ENCODE results near the gene OSBPL2.

OSBPL2 gene

GRCh38 chr20:62220666-62221568 is 17.4 kb upstream of the OSBPL2 start (continued):
- peak; percentile 10; the same call in 1 of the 2 replicates for TF ChIP-seq REST (tag by site-specific recombination; IDR thresholded peaks at IDR 0.05)
- no peak for TF ChIP-seq ZSCAN18 (tag by site-specific recombination; IDR thresholded peaks at IDR 0.05)
- no peak for TF ChIP-seq ZNF292 (tag by site-specific recombination; IDR thresholded peaks at IDR 0.05; ENCODE audit: borderline replicate concordance, low read depth)
- TF ChIP-seq ZNF664 (tag by site-specific recombination; IDR thresholded peaks at IDR 0.05): no peak

GRCh38 chr20:62222266-62222850 is 16.0 kb upstream of the OSBPL2 start:
- H3K27ac ChIP-seq (ENCODE audit: extremely low read depth, low read depth, low read length): no peak overlapping the region
- no peaks in the 10 kb centered on the region for H3K9me3 ChIP-seq (ENCODE audit: control insufficient read depth, insufficient read depth, low read depth, low read length)
- H3K36me3 ChIP-seq (ENCODE audit: control insufficient read depth in 2 of 2, insufficient read depth in 1 of 2, low read length in 2 of 2): no peaks in the 10 kb centered on the region
- peak; percentile 17; the same call in 1 of the 2 replicates for TF ChIP-seq GLIS1 (tag by site-specific recombination; IDR thresholded peaks at IDR 0.05)
- TF ChIP-seq ZNF623 (tag by site-specific recombination; IDR thresholded peaks at IDR 0.05): no peak
- POLR2A ChIA-PET: no interaction called here
- peaks cover 2% of the 10 kb centered on the region; the same call in 1 of the 2 replicates for H3K4me1 ChIP-seq (ENCODE audit: control insufficient read depth, insufficient read depth, low read length)
- H3K4me3 ChIP-seq (ENCODE audit: low read depth, low read length): no peak overlapping the region
- CTCF ChIA-PET: interaction anchor here (0.7 kb wide), 1 partner anchor 83 kb away, joined by 3 read pairs; no protein-coding TSS in a partner anchor

GRCh38 chr20:62222972-62223371 is 15.3 kb upstream of the OSBPL2 start:
- H3K36me3 ChIP-seq (ENCODE audit: control insufficient read depth in 2 of 2, insufficient read depth in 1 of 2, low read length in 2 of 2): no peaks in the 10 kb centered on the region
- CTCF ChIA-PET: no interaction called here
- POLR2A ChIA-PET: no interaction called here
- no peak overlapping the region for H3K4me3 ChIP-seq (ENCODE audit: low read depth, low read length)
- no peaks in the 10 kb centered on the region for H3K9me3 ChIP-seq (ENCODE audit: control insufficient read depth, insufficient read depth, low read depth, low read length)
- H3K27ac ChIP-seq (ENCODE audit: extremely low read depth, low read depth, low read length): no peak overlapping the region
- TF ChIP-seq REPIN1 (tag by site-specific recombination; IDR thresholded peaks at IDR 0.05; ENCODE audit: low read depth): no peak
- no peak for TF ChIP-seq ELK4 (IDR thresholded peaks at IDR 0.05; ENCODE audit: borderline replicate concordance, low read depth, low read length)
- no peak for TF ChIP-seq ZNF362 (tag by site-specific recombination; IDR thresholded peaks at IDR 0.05)
- no peak for TF ChIP-seq ZNF214 (tag by site-specific recombination; IDR thresholded peaks at IDR 0.05; ENCODE audit: borderline replicate concordance)
- no peak; the same call in 1 of the 2 replicates for TF ChIP-seq GLIS2 (tag by site-specific recombination; IDR thresholded peaks at IDR 0.05)
- TF ChIP-seq ZNF239 (tag by site-specific recombination; IDR thresholded peaks at IDR 0.05): no peak
- TF ChIP-seq ZSCAN23 (tag by site-specific recombination; IDR thresholded peaks at IDR 0.05): no peak
- peaks cover 2% of the 10 kb centered on the region; the same call in 1 of the 2 replicates for H3K4me1 ChIP-seq (ENCODE audit: control insufficient read depth, insufficient read depth, low read length)

All from HEK293 (cell line).